ENCODE measurements around the gene DNAJC9. TPM values are rescaled to one million over a fixed set of nuclear protein-coding genes. Genes with fewer than 3 reads are reported as not detected.

DNAJC9 gene
- total and polyA plus RNA-seq, 2 experiments from 2014 or later = 18.6 to 26.6 TPM

GRCh38 chr10:73211106-73211811 lies 35.8 kb downstream of the DNAJC9 start:
- Histone ChIP-seq H3K36me3 (peaks cover 6% of the 10 kb centered on the region), H3K27me3 (no peaks in the 10 kb centered on the region), H3K27ac (no peak overlapping the region), H3K4me1 (ENCODE audit: low read depth) (no peaks in the 10 kb centered on the region), H3K4me3 (no peak overlapping the region), H3K9me3 (ENCODE audit: low read depth) (no peaks in the 10 kb centered on the region)
- DNase-seq (ENCODE audit: low read depth in 1 of 2, low spot score in 1 of 2) = no peak
- TF ChIP-seq CTCF (IDR thresholded peaks at IDR 0.05; ENCODE audit: low read depth, low read length) = no peak

- H3K36me3 ChIP-seq = peaks cover 6% of the 10 kb centered on the region
- no peaks in the 10 kb centered on the region for H3K27me3 ChIP-seq
- TF ChIP-seq CTCF (IDR thresholded peaks at IDR 0.05; ENCODE audit: low read depth, low read length) = no peak
- H3K27ac ChIP-seq = no peak overlapping the region
- no peaks in the 10 kb centered on the region for H3K9me3 ChIP-seq (ENCODE audit: low read depth)
- H3K4me3 ChIP-seq = no peak overlapping the region
- H3K4me1 ChIP-seq (ENCODE audit: low read depth) = no peaks in the 10 kb centered on the region
- no peak for DNase-seq (ENCODE audit: low read depth in 1 of 2, low spot score in 1 of 2)
Observed at GRCh38 chr10:73210395-73211105, 36.5 kb downstream of the DNAJC9 start.

- no peaks in the 10 kb centered on the region for H3K27me3 ChIP-seq
- no peak overlapping the region for H3K27ac ChIP-seq
- no peaks in the 10 kb centered on the region for H3K4me1 ChIP-seq (ENCODE audit: low read depth)
- DNase-seq (ENCODE audit: low read depth in 1 of 2, low spot score in 1 of 2) = peak in 1 of 2 donors; percentile 34
- TF ChIP-seq CTCF (IDR thresholded peaks at IDR 0.05; ENCODE audit: low read depth, low read length) = no peak
- no peaks in the 10 kb centered on the region for H3K9me3 ChIP-seq (ENCODE audit: low read depth)
- H3K4me3 ChIP-seq = no peak overlapping the region
- H3K36me3 ChIP-seq = peaks cover 6% of the 10 kb centered on the region
Observed at GRCh38 chr10:73209705-73210104, 37.4 kb downstream of the DNAJC9 start.

- Histone ChIP-seq H3K4me3 (no peak overlapping the region), H3K27me3 (no peaks in the 10 kb centered on the region), H3K27ac (no peak overlapping the region), H3K4me1 (ENCODE audit: low read depth) (no peaks in the 10 kb centered on the region), H3K36me3 (peaks cover 10% of the 10 kb centered on the region), H3K9me3 (ENCODE audit: low read depth) (no peaks in the 10 kb centered on the region)
- no peak for TF ChIP-seq CTCF (IDR thresholded peaks at IDR 0.05; ENCODE audit: low read depth, low read length)
- DNase-seq (ENCODE audit: low read depth in 1 of 2, low spot score in 1 of 2) = no peak
Observed at GRCh38 chr10:73207883-73208282, 39.2 kb downstream of the DNAJC9 start.

GRCh38 chr10:73206385-73206784 lies 40.7 kb downstream of the DNAJC9 start:
- H3K36me3 ChIP-seq = peaks cover 10% of the 10 kb centered on the region
- no peak for TF ChIP-seq CTCF (IDR thresholded peaks at IDR 0.05; ENCODE audit: low read depth, low read length)
- no peak overlapping the region for H3K27ac ChIP-seq
- H3K27me3 ChIP-seq = no peaks in the 10 kb centered on the region
- H3K4me1 ChIP-seq (ENCODE audit: low read depth) = no peaks in the 10 kb centered on the region
- no peak for DNase-seq (ENCODE audit: low read depth in 1 of 2, low spot score in 1 of 2)
- no peaks in the 10 kb centered on the region for H3K9me3 ChIP-seq (ENCODE audit: low read depth)
- no peak overlapping the region for H3K4me3 ChIP-seq
